GM12878 (cell line): ENCODE measurements around the gene CPLX4. TPM values are rescaled to one million over a fixed set of nuclear protein-coding genes. Genes with fewer than 3 reads are reported as not detected.

Source experiments
- ATAC-seq: fragments of 200-7000 bp; cut with Tn5 transposase; 3 replicates; pipeline ENCODE4 v1.9.1; 2020; ENCODE audit warnings: mild to moderate bottlenecking, moderate library complexity
- BruUV-seq: library from RNA; stranded (reverse); fragments of 400-500 nt; replicated peaks from 2 replicates; lab custom pipeline; 2021; lab: Mats Ljungman, UMichigan
- CTCF ChIA-PET: fragments of 300-600 bp; sonication (Branson Sonifier 250); formaldehyde crosslinking; extraction: SDS; loops from one replicate; lab custom pipeline; 2021; ENCODE audit warnings: inconsistent platforms; lab: Yijun Ruan, JAX
- POLR2A ChIA-PET: fragments of 350-600 bp; formaldehyde crosslinking; extraction: SDS; loops from one replicate; lab custom pipeline; 2021; ENCODE audit warnings: inconsistent platforms; lab: Charles Lee
- RAD21 ChIA-PET: fragments of 300-600 bp; sonication (Branson Sonifier 250); formaldehyde crosslinking; loops from one replicate; lab custom pipeline; 2023; ENCODE audit warnings: antibody characterized with exemption; ENCODE audit not compliant: unreplicated experiment; lab: Charles Lee
- SMC1A ChIA-PET: fragments of 300-600 bp; sonication (Branson Sonifier 250); formaldehyde crosslinking; loops from one replicate; lab custom pipeline; 2023; ENCODE audit not compliant: unreplicated experiment, uncharacterized antibody; lab: Charles Lee
- DNase-seq: peaks from one replicate; pipeline ENCODE4 v3.0.0-alpha.2; 2011; ENCODE audit warnings: low read depth, low spot score
- FAIRE-seq: peaks from 3 replicates; lab custom pipeline; 2011; peaks lifted over from hg19 to GRCh38; lab: Jason Lieb, UNC
- H2AFZ ChIP-seq: 2 replicates; pipeline ENCODE4 v1.6.0; 2011; ENCODE audit warnings: low read depth, low read length, control low read depth; ENCODE audit not compliant: control insufficient read depth
- H3K27ac ChIP-seq: 2 replicates; pipeline ENCODE4 v1.5.1; 2011; ENCODE audit warnings: control low read depth; ENCODE audit not compliant: control insufficient read depth, insufficient read depth
- H3K27me3 ChIP-seq, 2 experiments: replicated peaks in 1 of 2; 2 replicates each; pipeline versions ENCODE4 v1.6.0 to v1.6.1; 2011; ENCODE audit warnings: low read length in 1 of 2; ENCODE audit not compliant: control insufficient read depth in 2 of 2, insufficient read depth in 2 of 2
- H3K36me3 ChIP-seq, 2 experiments: 2 replicates each; pipeline ENCODE4 v1.5.1; 2011; ENCODE audit warnings: low read length in 1 of 2; ENCODE audit not compliant: control insufficient read depth in 2 of 2, insufficient read depth in 2 of 2
- H3K4me1 ChIP-seq: 2 replicates; pipeline ENCODE4 v1.6.1; 2011; ENCODE audit warnings: mild to moderate bottlenecking, low read length, moderate library complexity, mixed read lengths; ENCODE audit not compliant: control insufficient read depth, insufficient read depth
- H3K4me2 ChIP-seq: 2 replicates; pipeline ENCODE4 v1.6.0; 2011; ENCODE audit warnings: control low read depth; ENCODE audit not compliant: control insufficient read depth, insufficient read depth
- H3K4me3 ChIP-seq: fragments of 200-600 bp; sonication (generic); 2 replicates; pipeline ENCODE4 v1.5.1; 2016
- H3K79me2 ChIP-seq: 2 replicates; pipeline ENCODE4 v1.6.0; 2011; ENCODE audit warnings: low read length; ENCODE audit not compliant: control insufficient read depth, insufficient read depth
- H3K9ac ChIP-seq: 2 replicates; pipeline ENCODE4 v1.8.0; 2011; ENCODE audit warnings: low read length, control low read depth, mixed read lengths; ENCODE audit not compliant: control insufficient read depth, insufficient read depth
- H3K9me3 ChIP-seq: replicated peaks from 3 replicates; pipeline ENCODE4 v1.5.1; 2011; ENCODE audit warnings: mild to moderate bottlenecking, low read length; ENCODE audit not compliant: control insufficient read depth, insufficient read depth
- H4K20me1 ChIP-seq: 2 replicates; pipeline ENCODE4 v1.6.0; 2011; ENCODE audit not compliant: control insufficient read depth, insufficient read depth
- EGR1 ChIP-seq, 2 experiments: IDR thresholded peaks; 1 replicate in 1 of 2; 2 replicates in 1 of 2; pipeline ENCODE4 v1.6.1; 2011 to 2012; ENCODE audit warnings: low read depth in 2 of 2, low read length in 2 of 2, borderline replicate concordance in 1 of 2, mild to moderate bottlenecking in 1 of 2, moderate library complexity in 1 of 2
- EZH2 ChIP-seq: IDR thresholded peaks from 2 replicates; pipeline ENCODE4 v1.6.1; 2012; ENCODE audit warnings: low read depth, mild to moderate bottlenecking, control low read depth, inconsistent platforms, low read length, borderline replicate concordance; ENCODE audit not compliant: control insufficient read depth
- IRF5 ChIP-seq: fragments of 450-650 bp; IDR thresholded peaks from 2 replicates; pipeline ENCODE4 v1.6.1; 2017; ENCODE audit warnings: borderline replicate concordance
- KAT2A ChIP-seq: conservative IDR thresholded peaks from 2 replicates; pipeline ENCODE4 v1.6.1; 2011; ENCODE audit warnings: low read depth, low read length; ENCODE audit not compliant: control insufficient read depth
- PML ChIP-seq: IDR thresholded peaks from 2 replicates; pipeline ENCODE4 v1.6.1; 2012; ENCODE audit warnings: low read length, inconsistent platforms
- SUZ12 ChIP-seq: fragments of 200-600 bp; sonication (generic); IDR thresholded peaks from one replicate; pipeline ENCODE4 v1.6.1; 2018; ENCODE audit warnings: antibody characterized with exemption, mild to moderate bottlenecking; ENCODE audit not compliant: unreplicated experiment
- ZZZ3 ChIP-seq: IDR thresholded peaks from 2 replicates; pipeline ENCODE4 v1.6.1; 2011; ENCODE audit warnings: low read depth; ENCODE audit not compliant: control insufficient read depth, insufficient read length
- WGBS: methylation state at CpG from one replicate; pipeline ENCODE4 v1.1.6; 2016; ENCODE audit warnings: low lambda C conversion rate; ENCODE audit not compliant: insufficient replicate concordance, insufficient coverage; ENCODE audit errors: missing lambda C conversion rate; 5-methylcytosine and 5-hydroxymethylcytosine counted together
- in situ Hi-C: fragments of 300-500 bp; cut with MboI; formaldehyde crosslinking; loops from 9 replicates; pipeline ENCODE4 v1.14.3; 2018; ENCODE audit warnings: mixed read lengths
- intact Hi-C: fragments of 100-400 bp; cut with micrococcal nuclease; formaldehyde crosslinking; loops from one replicate; pipeline ENCODE4 v1.14.2; 2022; ENCODE audit not compliant: unreplicated experiment
- polyA plus RNA-seq, 11 experiments: library from polyadenylated mRNA; depleted of rRNA in 4 of 11; unstranded in 6 of 11; stranded (reverse) in 5 of 11; fragments of >200 nt; fragmentation: Nextera tagmentation in 4 of 11; fragmentation: Illumina TruSeq in 1 of 11; extraction: Ambion mirVana in 4 of 11; extraction: Trizol in 1 of 11; gene quantifications; 1 replicate in 1 of 11; 2 replicates in 10 of 11; pipeline versions ENCODE4 v1.2.1 to v1.2.3, GENCODE V29; 2011 to 2016; ENCODE audit warnings: inconsistent platforms in 2 of 11, missing spikeins in 2 of 11, low read depth in 1 of 11
- total RNA-seq, 4 experiments: library from RNA; depleted of rRNA in 3 of 4; stranded (reverse); fragments of >200 nt in 3 of 4; fragmentation: Illumina TruSeq in 1 of 4; extraction: Trizol in 1 of 4; gene quantifications; 2 replicates each; pipeline versions ENCODE4 v1.2.1 to v1.2.3, GENCODE V29; 2013 to 2021

CPLX4 gene
- total and polyA plus RNA-seq, 10 of the 15 experiments (the other 5 are each of a cell fraction or from before 2014, with no cell fraction given) = not detected

GRCh38 chr18:59272221-59272888, 46.1 kb downstream of the CPLX4 start:
- ATAC-seq (no peak), DNase-seq (no peak), FAIRE-seq (no peak)
- in situ Hi-C loops (no loop called here), intact Hi-C loops (no loop called here)
- no peaks in the 10 kb centered on the region for H3K79me2 ChIP-seq
- SMC1A ChIA-PET = no interaction called here
- no peaks in the 10 kb centered on the region for H3K36me3 ChIP-seq
- no TSS peak for BruUV-seq
- H3K27me3 ChIP-seq = peaks cover 23 to 47% of the 10 kb centered on the region in 2 experiments
- peak overlapping the region; percentile 27; the same call in 1 of the 2 replicates for H3K4me2 ChIP-seq
- no peak overlapping the region for H2AFZ ChIP-seq
- POLR2A ChIA-PET = no interaction called here
- H3K9ac ChIP-seq = no peak overlapping the region
- H3K4me1 ChIP-seq = no peaks in the 10 kb centered on the region
- no peaks in the 10 kb centered on the region; the same call in 2 of the 3 replicates for H3K9me3 ChIP-seq
- CTCF ChIA-PET = interaction anchor here (1.2 kb wide), 1 partner anchor 187 kb away, joined by 5 read pairs; no protein-coding TSS in a partner anchor
- WGBS = 31% methylated on average over 43 of the region's 52 CpGs
- peak overlapping the region; percentile 32; the same call in 1 of the 2 replicates for H3K4me3 ChIP-seq
- no peak overlapping the region for H3K27ac ChIP-seq
- H4K20me1 ChIP-seq = no peaks in the 10 kb centered on the region
- RAD21 ChIA-PET = interaction anchor here (1.3 kb wide), 1 partner anchor 42 kb away, joined by 5 read pairs; no protein-coding TSS in a partner anchor
- TF ChIP-seq EZH2 (peak; percentile 95; the same call in 1 of the 2 replicates), EGR1 (IDR thresholded peaks at IDR 0.05; ENCODE audit: borderline replicate concordance in 1 of 2, low read depth in 2 of 2, low read length in 2 of 2) (no peak)

DNA sequence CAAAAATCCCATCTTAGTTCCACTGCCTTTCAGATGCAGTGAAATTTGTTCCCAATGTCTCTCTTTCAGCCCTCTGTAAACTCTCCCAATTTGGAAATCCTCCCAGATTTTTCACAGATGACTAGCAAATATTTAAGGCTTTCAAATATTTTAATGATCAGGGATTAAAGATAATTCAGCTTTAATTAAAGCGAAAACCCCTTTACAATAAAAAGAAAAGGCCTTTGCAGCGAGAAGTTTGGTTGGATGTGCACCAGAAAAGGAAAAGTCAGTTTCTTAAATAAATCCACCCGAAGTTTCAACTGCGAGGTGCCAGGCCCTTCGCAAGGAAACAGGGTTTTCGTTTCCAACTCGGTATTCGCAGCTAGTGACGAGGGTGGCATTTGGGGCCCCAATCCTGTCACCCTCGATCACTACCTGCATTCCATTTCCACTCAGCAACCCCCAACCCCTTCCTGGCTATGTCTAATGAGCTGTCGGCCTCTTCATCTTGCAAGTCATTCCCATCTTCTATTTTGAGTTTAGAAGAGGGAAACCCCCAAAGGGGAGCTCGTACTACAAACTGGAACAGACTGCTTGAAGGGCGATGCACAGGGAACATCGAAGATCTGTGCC, 46.7 kb downstream of the CPLX4 start:
- DNase-seq = no peak
- no peaks in the 10 kb centered on the region for H4K20me1 ChIP-seq
- TF ChIP-seq KAT2A = no peak
- no peak for TF ChIP-seq ZZZ3
- no peak for TF ChIP-seq PML
- TF ChIP-seq IRF5 = no peak
- TF ChIP-seq SUZ12 = peak; percentile 33
- TF ChIP-seq, all 136 proteins: peak for 1
- ChIA-PET SMC1A (interaction anchor here (1.0 kb wide), 1 partner anchor 551 kb away, joined by 3 read pairs; no protein-coding TSS in a partner anchor), POLR2A (no interaction called here), CTCF (interaction anchor here (1.2 kb wide), 2 partner anchors 131 to 187 kb away, joined by 3 to 5 read pairs; no protein-coding TSS in a partner anchor), RAD21 (interaction anchor here (1.3 kb wide), 1 partner anchor 42 kb away, joined by 5 read pairs; no protein-coding TSS in a partner anchor)
- Histone ChIP-seq H2AFZ (no peak overlapping the region), H3K4me2 (no peak overlapping the region; the same call in 1 of the 2 replicates), H3K4me3 (no peak overlapping the region), H3K36me3 (no peaks in the 10 kb centered on the region), H3K27me3 (peaks cover 23 to 54% of the 10 kb centered on the region in 2 experiments), H3K4me1 (no peaks in the 10 kb centered on the region), H3K9me3 (no peaks in the 10 kb centered on the region; the same call in 2 of the 3 replicates), H3K27ac (no peak overlapping the region), H3K79me2 (no peaks in the 10 kb centered on the region), H3K9ac (no peak overlapping the region)
- in situ Hi-C loops (no loop called here), intact Hi-C loops (no loop called here)
- 35% methylated on average over 14 of the region's 14 CpGs for WGBS
- FAIRE-seq = no peak
- no peak for ATAC-seq
- no TSS peak for BruUV-seq
